Prostate gland (tissue), 2 donors: ENCODE data around the gene FAAP100.
A peak's percentile ranks its signal among the peaks of the same experiment; 100 is the strongest.

Source experiments
- CTCF ChIP-seq, 4 experiments: fragments of 200-600 bp in 2 of 4; fragments of 450-650 bp in 2 of 4; sonication (generic) in 2 of 4; IDR thresholded peaks; 1 replicate in 3 of 4; 2 replicates in 1 of 4; pipeline ENCODE4 v1.5.1; 2016 to 2019; ENCODE audit warnings: antibody characterized with exemption in 4 of 4, mild to moderate bottlenecking in 2 of 4, moderate library complexity in 2 of 4
- POLR2A ChIP-seq: fragments of 450-650 bp; IDR thresholded peaks from one replicate; pipeline ENCODE4 v1.6.1; 2016; ENCODE audit warnings: antibody characterized with exemption, mild to moderate bottlenecking
- POLR2AphosphoS5 ChIP-seq: sonication (generic); formaldehyde crosslinking; IDR thresholded peaks from one replicate; pipeline ENCODE4 v1.6.1; 2017; ENCODE audit warnings: antibody characterized with exemption

GRCh38 chr17:81512562-81513371 lies 39.4 kb downstream of the FAAP100 start, which contains the start of gene ACTG1:
- TF ChIP-seq POLR2A (peak; percentile 93), CTCF (IDR thresholded peaks at IDR 0.05) (no peak), POLR2AphosphoS5 (peak; percentile 74)
